HepG2 (cell line): ENCODE measurements around the gene WNT9A.

ENCODE experiments used
- CAMTA2 ChIP-seq: sonication (generic); formaldehyde crosslinking; IDR thresholded peaks from 2 replicates; pipeline ENCODE4 v1.4.0; 2020; ENCODE audit warnings: mild to moderate bottlenecking, missing genetic modification reagents, borderline replicate concordance
- CTCF ChIP-seq: sonication (generic); formaldehyde crosslinking; IDR thresholded peaks from 2 replicates; pipeline ENCODE4 v1.5.0; 2020; ENCODE audit warnings: mild to moderate bottlenecking, missing genetic modification reagents, moderate library complexity
- EP300 ChIP-seq, 3 experiments: sonication (generic) in 1 of 3; formaldehyde crosslinking in 1 of 3; IDR thresholded peaks; 2 replicates each; pipeline versions ENCODE4 v1.5.1 to v1.6.1; 2011 to 2020; ENCODE audit warnings: low read depth in 2 of 3, low read length in 2 of 3, borderline replicate concordance in 1 of 3, improper control_type of control experiment in 1 of 3, mild to moderate bottlenecking in 1 of 3, missing genetic modification reagents in 1 of 3, moderate library complexity in 1 of 3
- FIP1L1 ChIP-seq: fragments of 200-400 bp; formaldehyde crosslinking; IDR thresholded peaks from 2 replicates; pipeline ENCODE4 v1.6.1; 2018; ENCODE audit warnings: low read depth, mild to moderate bottlenecking, low read length, moderate library complexity, borderline replicate concordance; ENCODE audit not compliant: insufficient read depth
- GATA4 ChIP-seq: sonication (generic); IDR thresholded peaks from 2 replicates; pipeline ENCODE4 v1.6.1; 2016; ENCODE audit warnings: antibody characterized with exemption, low read depth, borderline replicate concordance
- JUND ChIP-seq: sonication (generic); formaldehyde crosslinking; IDR thresholded peaks from 2 replicates; pipeline ENCODE4 v1.8.0; 2022; ENCODE audit warnings: mild to moderate bottlenecking, missing genetic modification reagents
- NFE2L2 ChIP-seq: fragments of 150-350 bp; IDR thresholded peaks from 2 replicates; pipeline ENCODE4 v1.6.1; 2014; ENCODE audit warnings: low read length
- NFYB ChIP-seq: sonication (generic); formaldehyde crosslinking; IDR thresholded peaks from 2 replicates; pipeline ENCODE4 v1.4.0; 2020; ENCODE audit warnings: missing genetic modification reagents
- RNF2 ChIP-seq: fragments of 450-650 bp; conservative IDR thresholded peaks from 2 replicates; pipeline ENCODE4 v1.6.1; 2016; ENCODE audit warnings: low read depth
- SYNCRIP ChIP-seq: fragments of 200-400 bp; formaldehyde crosslinking; IDR thresholded peaks from 2 replicates; pipeline ENCODE4 v1.6.1; 2018; ENCODE audit warnings: mild to moderate bottlenecking, low read depth, low read length; ENCODE audit not compliant: insufficient read depth
- U2AF2 ChIP-seq: fragments of 200-400 bp; formaldehyde crosslinking; IDR thresholded peaks from 2 replicates; pipeline ENCODE4 v1.6.1; 2017; ENCODE audit warnings: low read depth, mild to moderate bottlenecking, low read length
- YY1 ChIP-seq: IDR thresholded peaks from 2 replicates; pipeline ENCODE4 v1.6.1; 2011; ENCODE audit warnings: low read length, low read depth, moderate library complexity, mild to moderate bottlenecking; ENCODE audit not compliant: insufficient read depth, insufficient replicate concordance
- ZMAT5 ChIP-seq: sonication (generic); formaldehyde crosslinking; IDR thresholded peaks from 2 replicates; pipeline ENCODE4 v1.5.0; 2020; ENCODE audit warnings: mild to moderate bottlenecking, low read depth, missing genetic modification reagents, borderline replicate concordance
- ZNF329 ChIP-seq: sonication (generic); formaldehyde crosslinking; IDR thresholded peaks from 2 replicates; pipeline ENCODE4 v1.9.0; 2021; ENCODE audit warnings: low read depth, mild to moderate bottlenecking, missing genetic modification reagents

GRCh38 chr1:227952374-227953021 lies 4.8 kb upstream of the WNT9A start:
- TF ChIP-seq NFYB (CRISPR knock-in tag) (no peak), NFE2L2 (no peak), GATA4 (no peak), U2AF2 (no peak), EP300 (IDR thresholded peaks at IDR 0.05; ENCODE audit: low read depth in 2 of 2, low read length in 2 of 2) (no peak), EP300 (CRISPR knock-in tag; IDR thresholded peaks at IDR 0.05; ENCODE audit: borderline replicate concordance) (no peak), SYNCRIP (no peak), FIP1L1 (no peak), ZNF329 (CRISPR knock-in tag) (no peak), JUND (CRISPR knock-in tag) (no peak), CAMTA2 (CRISPR knock-in tag) (no peak), ZMAT5 (CRISPR knock-in tag) (no peak), CTCF (CRISPR knock-in tag) (no peak), YY1 (no peak), RNF2 (no peak)
